MCF 10A (cell line): ENCODE results near the gene SLC22A23. TPM values are rescaled to one million over a fixed set of nuclear protein-coding genes. Genes with fewer than 3 reads are reported as not detected.

Source experiments
- BruUV-seq: library from RNA; stranded (reverse); fragments of 400-500 nt; replicated peaks from 2 replicates; lab custom pipeline; 2021; lab: Mats Ljungman, UMichigan
- CTCF ChIA-PET: fragments of 300-600 bp; sonication (Branson Sonifier 250); formaldehyde crosslinking; extraction: SDS; loops from one replicate; lab custom pipeline; 2021; ENCODE audit warnings: antibody characterized with exemption, inconsistent platforms; lab: Yijun Ruan, JAX
- POLR2A ChIA-PET: fragments of 300-600, 350-650 bp; sonication (Branson Sonifier 250); formaldehyde crosslinking; extraction: SDS; loops from one replicate; lab custom pipeline; 2020; ENCODE audit warnings: antibody characterized with exemption, inconsistent platforms; lab: Yijun Ruan, JAX
- DNase-seq: peaks from one replicate; pipeline ENCODE4 v3.0.0-alpha.2; 2018; ENCODE audit not compliant: unreplicated experiment
- H3K27ac Mint-ChIP-seq: one replicate; pipeline ENCODE4 v1.8.0; 2022; ENCODE audit warnings: mild to moderate bottlenecking, low read depth, mixed read lengths; ENCODE audit not compliant: unreplicated experiment
- H3K27me3 Mint-ChIP-seq: one replicate; pipeline ENCODE4 v1.8.0; 2022; ENCODE audit warnings: mixed read lengths; ENCODE audit not compliant: insufficient read depth, unreplicated experiment
- H3K36me3 Mint-ChIP-seq: one replicate; pipeline ENCODE4 v1.8.0; 2022; ENCODE audit warnings: mild to moderate bottlenecking, moderate library complexity, mixed read lengths; ENCODE audit not compliant: insufficient read depth, unreplicated experiment
- H3K4me1 Mint-ChIP-seq: one replicate; pipeline ENCODE4 v1.8.0; 2022; ENCODE audit warnings: mixed read lengths; ENCODE audit not compliant: insufficient read depth, unreplicated experiment
- H3K4me3 Mint-ChIP-seq: one replicate; pipeline ENCODE4 v1.8.0; 2022; ENCODE audit warnings: mild to moderate bottlenecking, moderate library complexity, mixed read lengths; ENCODE audit not compliant: unreplicated experiment
- H3K9me3 Mint-ChIP-seq: one replicate; pipeline ENCODE4 v1.8.0; 2022; ENCODE audit warnings: mixed read lengths; ENCODE audit not compliant: unreplicated experiment
- CTCF ChIP-seq: fragments of 200-600 bp; IDR thresholded peaks from one replicate; pipeline ENCODE4 v1.8.0; 2022; ENCODE audit warnings: antibody characterized with exemption, mild to moderate bottlenecking; ENCODE audit not compliant: unreplicated experiment
- intact Hi-C: fragments of 100-400 bp; cut with micrococcal nuclease; formaldehyde crosslinking; loops from 2 replicates; pipeline ENCODE4 v1.14.1; 2022
- total RNA-seq: library from RNA; stranded (reverse); gene quantifications from 2 replicates; pipeline ENCODE4 v1.2.3, GENCODE V29; 2022

The SLC22A23 gene
- total RNA-seq, 1 experiment from 2014 or later = 11.9 TPM

DNA sequence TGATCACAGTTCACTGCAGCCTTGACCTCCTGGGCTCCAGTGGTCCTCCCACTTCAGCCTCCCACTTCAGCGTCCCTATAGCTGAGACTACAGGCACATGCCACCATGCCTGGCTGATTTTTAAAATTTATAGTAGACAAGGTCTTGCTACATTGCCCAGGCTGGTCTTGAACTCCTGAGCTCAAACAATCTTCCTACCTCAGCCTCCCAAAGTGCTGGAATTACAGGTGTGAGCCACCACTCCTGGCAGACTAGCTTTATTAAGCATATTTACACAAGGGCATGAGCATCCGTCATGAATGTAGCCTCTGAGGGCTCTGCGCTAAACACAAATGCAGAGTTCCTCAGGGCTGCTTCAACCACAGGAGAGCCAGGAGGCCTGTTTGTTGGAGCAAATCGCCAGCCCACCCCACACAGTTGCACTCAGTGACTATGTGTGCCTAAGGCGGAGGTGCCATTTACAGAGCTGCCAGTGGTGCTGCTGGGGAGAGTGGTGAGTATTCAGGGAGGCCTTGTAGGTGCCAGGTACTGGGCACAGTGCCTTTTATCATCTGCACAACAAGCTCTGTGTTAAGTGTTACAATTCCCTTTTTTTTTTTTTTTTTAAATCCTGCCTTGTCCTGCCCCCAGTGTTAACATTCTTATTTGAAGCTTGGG, 119.9 kb downstream of the SLC22A23 start:
- Mint-ChIP-seq H3K9me3 (no peaks in the 10 kb centered on the region), H3K36me3 (no peaks in the 10 kb centered on the region), H3K27ac (no peak overlapping the region), H3K27me3 (no peaks in the 10 kb centered on the region), H3K4me3 (no peak overlapping the region), H3K4me1 (peaks cover 16% of the 10 kb centered on the region)
- DNase-seq = no peak
- no peak for TF ChIP-seq CTCF
- ChIA-PET CTCF (interaction anchor here (0.5 to 1.6 kb wide), 2 partner anchors 12 to 496 kb away, joined by 3 to 4 read pairs; no protein-coding TSS in a partner anchor), POLR2A (interaction anchor here (1.2 kb wide), 1 partner anchor 54 kb away, joined by 3 read pairs; no protein-coding TSS in a partner anchor)
- intact Hi-C loops = no loop called here
- no TSS peak for BruUV-seq

GRCh38 chr6:3336066-3336786, 120.6 kb downstream of the SLC22A23 start:
- no peaks in the 10 kb centered on the region for H3K36me3 Mint-ChIP-seq
- no peak overlapping the region for H3K4me3 Mint-ChIP-seq
- no peak for DNase-seq
- TF ChIP-seq CTCF = no peak
- no peaks in the 10 kb centered on the region for H3K9me3 Mint-ChIP-seq
- intact Hi-C loops = no loop called here
- CTCF ChIA-PET = interaction anchor here (0.6 to 1.6 kb wide), 3 partner anchors 12 to 1296 kb away, joined by 3 to 4 read pairs (median 3); no protein-coding TSS in a partner anchor
- no TSS peak for BruUV-seq
- POLR2A ChIA-PET = interaction anchor here (1.2 kb wide), 1 partner anchor 55 kb away, joined by 3 read pairs; no protein-coding TSS in a partner anchor
- H3K27me3 Mint-ChIP-seq = no peaks in the 10 kb centered on the region
- H3K27ac Mint-ChIP-seq = no peak overlapping the region
- peaks cover 16% of the 10 kb centered on the region for H3K4me1 Mint-ChIP-seq

- ChIA-PET POLR2A (no interaction called here), CTCF (no interaction called here)
- H3K4me3 Mint-ChIP-seq = no peak overlapping the region
- DNase-seq = no peak
- H3K27ac Mint-ChIP-seq = no peak overlapping the region
- intact Hi-C loops = no loop called here
- TF ChIP-seq CTCF = no peak
- H3K36me3 Mint-ChIP-seq = peaks cover 5% of the 10 kb centered on the region
- H3K4me1 Mint-ChIP-seq = peaks cover 16% of the 10 kb centered on the region
- no peaks in the 10 kb centered on the region for H3K27me3 Mint-ChIP-seq
- H3K9me3 Mint-ChIP-seq = no peaks in the 10 kb centered on the region
- no TSS peak for BruUV-seq
These were observed 121.7 kb downstream of the SLC22A23 start for GRCh38 chr6:3335169-3335568.

- H3K9me3 Mint-ChIP-seq = no peaks in the 10 kb centered on the region
- ChIA-PET POLR2A (no interaction called here), CTCF (no interaction called here)
- H3K4me1 Mint-ChIP-seq = peaks cover 16% of the 10 kb centered on the region
- DNase-seq = no peak
- H3K27ac Mint-ChIP-seq = no peak overlapping the region
- intact Hi-C loops = no loop called here
- H3K36me3 Mint-ChIP-seq = peaks cover 6% of the 10 kb centered on the region
- no peak overlapping the region for H3K4me3 Mint-ChIP-seq
- no TSS peak for BruUV-seq
- TF ChIP-seq CTCF = no peak
- H3K27me3 Mint-ChIP-seq = no peaks in the 10 kb centered on the region
These were observed 122.3 kb downstream of the SLC22A23 start for GRCh38 chr6:3334555-3334954.
